Activated CD8-positive, alpha-beta T cell treated with anti-CD3 and anti-CD28 coated beads for 36 hours (primary cell): Measurements from ENCODE around the gene HAVCR2. TPM values are rescaled to one million over a fixed set of nuclear protein-coding genes. Genes with fewer than 3 reads are reported as not detected.

Experiments
- ATAC-seq: fragments of 200-7000 bp; cut with Tn5 transposase; one replicate; pipeline ENCODE4 v1.10.0; 2021; ENCODE audit warnings: mild to moderate bottlenecking, moderate library complexity
- CTCF ChIA-PET: fragments of 350-600 bp; sonication (Branson Sonifier 250); formaldehyde crosslinking; loops from one replicate; lab custom pipeline; 2021; ENCODE audit warnings: antibody characterized with exemption; lab: Charles Lee
- POLR2A ChIA-PET: fragments of 350-600 bp; sonication (Branson Sonifier 250); formaldehyde crosslinking; loops from one replicate; lab custom pipeline; 2021; ENCODE audit warnings: antibody characterized with exemption; lab: Charles Lee
- DNase-seq: peaks from one replicate; pipeline ENCODE4 v3.0.0-alpha.2; 2020
- H3K27ac Mint-ChIP-seq: one replicate; pipeline ENCODE4 v1.8.0; 2021; ENCODE audit warnings: mild to moderate bottlenecking, mixed read lengths
- H3K27me3 Mint-ChIP-seq: one replicate; pipeline ENCODE4 v1.8.0; 2021; ENCODE audit warnings: mixed read lengths
- H3K36me3 Mint-ChIP-seq: one replicate; pipeline ENCODE4 v1.8.0; 2021; ENCODE audit warnings: low read depth, mixed read lengths
- H3K4me1 Mint-ChIP-seq: one replicate; pipeline ENCODE4 v1.8.0; 2021; ENCODE audit warnings: low read depth, mixed read lengths
- H3K4me3 Mint-ChIP-seq: one replicate; pipeline ENCODE4 v1.8.0; 2021; ENCODE audit warnings: mild to moderate bottlenecking, moderate library complexity, mixed read lengths
- H3K9me3 Mint-ChIP-seq: one replicate; pipeline ENCODE4 v1.8.0; 2021; ENCODE audit warnings: mixed read lengths
- intact Hi-C: fragments of 100-400 bp; cut with micrococcal nuclease; formaldehyde crosslinking; loops from one replicate; pipeline ENCODE4 v1.10.0; 2022
- total RNA-seq, 2 experiments: library from RNA; stranded (reverse); gene quantifications; one replicate each; pipeline ENCODE4 v1.2.3, GENCODE V29; 2021
- TF ChIP-seq, protein P1 (sequence below): fragments of 200-600 bp; IDR thresholded peaks from one replicate; pipeline ENCODE4 v1.8.0; 2022; ENCODE audit warnings: antibody characterized with exemption, mild to moderate bottlenecking

Gene HAVCR2
- total RNA-seq, 2 experiments from 2014 or later, result 28.7 to 34.6 TPM

DNA sequence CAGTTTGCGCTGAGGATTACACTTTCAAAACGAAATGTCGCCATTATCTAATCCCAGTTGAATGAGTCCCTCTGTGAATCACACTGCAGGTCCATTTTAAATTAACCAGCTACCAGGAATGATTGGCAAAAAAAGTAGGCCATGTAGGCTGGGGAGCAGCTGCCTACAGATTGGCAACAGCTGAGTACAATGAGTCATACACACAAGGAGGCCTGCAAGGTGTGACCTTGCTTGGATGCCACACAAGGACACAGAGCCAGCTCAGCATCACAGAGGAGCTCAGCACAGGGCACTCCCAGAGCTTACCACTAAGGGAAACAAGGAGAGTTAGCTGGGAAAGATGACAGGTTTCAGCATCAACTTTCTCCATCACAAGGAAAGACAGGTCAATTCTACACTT, 62.8 kb downstream of the HAVCR2 start:
- H3K27me3 Mint-ChIP-seq, result no peaks in the 10 kb centered on the region

GRCh38 chr5:157045601-157046000, 63.2 kb downstream of the HAVCR2 start:
- H3K27me3 Mint-ChIP-seq, result no peaks in the 10 kb centered on the region
- CTCF ChIA-PET, result interaction anchor here (0.7 kb wide), 1 partner anchor 20 kb away, joined by 3 read pairs; no protein-coding TSS in a partner anchor

More for the DNA sequence above, 62.8 kb downstream of the HAVCR2 start:
- intact Hi-C loops, result no loop called here
- CTCF ChIA-PET, result interaction anchor here (1.0 kb wide), 1 partner anchor 86 kb away, joined by 3 read pairs; no protein-coding TSS in a partner anchor
- Mint-ChIP-seq H3K9me3 (no peaks in the 10 kb centered on the region), H3K36me3 (no peaks in the 10 kb centered on the region), H3K27ac (peak overlapping the region; percentile 35), H3K4me3 (no peak overlapping the region), H3K4me1 (peaks cover 51% of the 10 kb centered on the region)
- ATAC-seq (peak; percentile 90), DNase-seq (peak; percentile 56)
- TF ChIP-seq, protein P1, sequence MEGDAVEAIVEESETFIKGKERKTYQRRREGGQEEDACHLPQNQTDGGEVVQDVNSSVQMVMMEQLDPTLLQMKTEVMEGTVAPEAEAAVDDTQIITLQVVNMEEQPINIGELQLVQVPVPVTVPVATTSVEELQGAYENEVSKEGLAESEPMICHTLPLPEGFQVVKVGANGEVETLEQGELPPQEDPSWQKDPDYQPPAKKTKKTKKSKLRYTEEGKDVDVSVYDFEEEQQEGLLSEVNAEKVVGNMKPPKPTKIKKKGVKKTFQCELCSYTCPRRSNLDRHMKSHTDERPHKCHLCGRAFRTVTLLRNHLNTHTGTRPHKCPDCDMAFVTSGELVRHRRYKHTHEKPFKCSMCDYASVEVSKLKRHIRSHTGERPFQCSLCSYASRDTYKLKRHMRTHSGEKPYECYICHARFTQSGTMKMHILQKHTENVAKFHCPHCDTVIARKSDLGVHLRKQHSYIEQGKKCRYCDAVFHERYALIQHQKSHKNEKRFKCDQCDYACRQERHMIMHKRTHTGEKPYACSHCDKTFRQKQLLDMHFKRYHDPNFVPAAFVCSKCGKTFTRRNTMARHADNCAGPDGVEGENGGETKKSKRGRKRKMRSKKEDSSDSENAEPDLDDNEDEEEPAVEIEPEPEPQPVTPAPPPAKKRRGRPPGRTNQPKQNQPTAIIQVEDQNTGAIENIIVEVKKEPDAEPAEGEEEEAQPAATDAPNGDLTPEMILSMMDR, result no peak
- POLR2A ChIA-PET, result interaction anchor here (1.4 kb wide), 1 partner anchor 172 kb away, joined by 5 read pairs; no protein-coding TSS in a partner anchor

GRCh38 chr5:157038568-157039187, 70.2 kb downstream of the HAVCR2 start:
- TF ChIP-seq, protein P1, result no peak
- Mint-ChIP-seq H3K4me3 (no peak overlapping the region), H3K36me3 (no peaks in the 10 kb centered on the region), H3K27me3 (no peaks in the 10 kb centered on the region), H3K9me3 (no peaks in the 10 kb centered on the region), H3K27ac (no peak overlapping the region), H3K4me1 (peaks cover 13% of the 10 kb centered on the region)
- DNase-seq (no peak), ATAC-seq (peak; percentile 47)
- POLR2A ChIA-PET, result interaction anchor here (1.2 kb wide), 1 partner anchor 9 kb away, joined by 3 read pairs; no protein-coding TSS in a partner anchor
- CTCF ChIA-PET, result interaction anchor here (1.1 to 1.7 kb wide), 2 partner anchors 8 to 70 kb away, joined by 3 to 5 read pairs; partner anchors contain the start of gene HAVCR2
- intact Hi-C loops, result no loop called here

More at GRCh38 chr5:157045601-157046000, 63.2 kb downstream of the HAVCR2 start:
- POLR2A ChIA-PET, result interaction anchor here (0.6 to 1.4 kb wide), 2 partner anchors 13 to 173 kb away, joined by 4 to 5 read pairs; partner anchors contain the start of gene HAVCR1
- H3K27ac Mint-ChIP-seq, result no peak overlapping the region
- intact Hi-C loops, result no loop called here
- no peaks in the 10 kb centered on the region for H3K9me3 Mint-ChIP-seq
- DNase-seq (no peak), ATAC-seq (peak; percentile 9)
- no peak overlapping the region for H3K4me3 Mint-ChIP-seq
- no peaks in the 10 kb centered on the region for H3K36me3 Mint-ChIP-seq
- TF ChIP-seq, protein P1, result no peak
- H3K4me1 Mint-ChIP-seq, result peaks cover 46% of the 10 kb centered on the region

Other genes starting within 250 kb of the HAVCR2 start
- 1 to 10 TPM in 1 of 2 experiments, under 1 TPM in 1; 0.83 to 1.2 TPM for gene TIMD4, start 145.8 kb downstream of the HAVCR2 start, total RNA-seq
- gene HAVCR1, start 49.9 kb downstream of the HAVCR2 start, total RNA-seq, result under 1 TPM in 1 of 2 experiments, not detected in 1; 0.54 TPM
- 10 to 100 TPM; 13.6 to 13.7 TPM for gene MED7, start 33.8 kb upstream of the HAVCR2 start, total RNA-seq
- gene GARIN3, start 57.2 kb upstream of the HAVCR2 start, total RNA-seq, result 1 to 10 TPM in 1 of 2 experiments, under 1 TPM in 1; 0.77 to 1.1 TPM
- gene ITK, start 71.8 kb upstream of the HAVCR2 start, total RNA-seq, result 100 to 1,000 TPM; 229 to 236 TPM
- 100 to 1,000 TPM; 350 to 351 TPM for gene CYFIP2, start 157.1 kb upstream of the HAVCR2 start, total RNA-seq